Activated CD8-positive, alpha-beta memory T cell treated with anti-CD3 and anti-CD28 coated beads for 1 hour (primary cell): ENCODE measurements around the gene PPP1R3G.

ENCODE experiments used
- DNase-seq, 2 donors: peaks; one replicate each; pipeline ENCODE4 v3.0.0-alpha.2; 2020; ENCODE audit warnings: low read depth in 1 of 2; ENCODE audit errors: extremely low read depth in 1 of 2

Gene PPP1R3G

GRCh38 chr6:5068153-5068751, 16.9 kb upstream of the PPP1R3G start:
- no peak for DNase-seq

- no peak for DNase-seq
Measured at GRCh38 chr6:5071216-5071615, 13.9 kb upstream of the PPP1R3G start.

- DNase-seq: no peak
Measured at GRCh38 chr6:5072440-5072839, 12.7 kb upstream of the PPP1R3G start.

- no peak for DNase-seq
Measured at GRCh38 chr6:5073992-5074391, 11.1 kb upstream of the PPP1R3G start.

GRCh38 chr6:5076931-5077330, 8.2 kb upstream of the PPP1R3G start:
- DNase-seq: no peak

- no peak for DNase-seq
Measured at GRCh38 chr6:5078121-5078669, 6.9 kb upstream of the PPP1R3G start.

- no peak for DNase-seq
Measured at GRCh38 chr6:5079692-5080091, 5.4 kb upstream of the PPP1R3G start.

GRCh38 chr6:5080574-5080973, 4.6 kb upstream of the PPP1R3G start:
- DNase-seq: no peak

GRCh38 chr6:5081182-5081581, 4.0 kb upstream of the PPP1R3G start:
- no peak for DNase-seq

GRCh38 chr6:5081955-5082354, 3.2 kb upstream of the PPP1R3G start:
- no peak for DNase-seq

- DNase-seq: no peak
Measured at GRCh38 chr6:5082487-5083306, 2.4 kb upstream of the PPP1R3G start.

- DNase-seq: no peak
Measured at GRCh38 chr6:5083307-5083583, 1.9 kb upstream of the PPP1R3G start.

GRCh38 chr6:5083813-5084359, 1.3 kb upstream of the PPP1R3G start:
- no peak for DNase-seq

- no peak for DNase-seq
Measured at GRCh38 chr6:5084360-5084780, 771 bp upstream of the PPP1R3G start.

- DNase-seq: no peak
Measured at GRCh38 chr6:5085648-5086293, 630 bp downstream of the PPP1R3G start.

GRCh38 chr6:5086294-5086890, 1.3 kb downstream of the PPP1R3G start:
- no peak for DNase-seq

- DNase-seq: no peak
Measured at GRCh38 chr6:5087389-5087788, 2.2 kb downstream of the PPP1R3G start.

- DNase-seq: no peak
Measured at GRCh38 chr6:5088780-5089179, 3.6 kb downstream of the PPP1R3G start.

GRCh38 chr6:5089481-5090438, 4.6 kb downstream of the PPP1R3G start:
- no peak for DNase-seq

GRCh38 chr6:5090603-5091002, 5.5 kb downstream of the PPP1R3G start:
- no peak for DNase-seq
